HL-60 (cell line): ENCODE results near the gene KCTD13.

Source experiments
- POLR2AphosphoS5 ChIP-seq: IDR thresholded peaks from 2 replicates; pipeline ENCODE4 v1.6.1; 2012; ENCODE audit warnings: low read depth
- TF ChIP-seq, protein P1 (sequence below): IDR thresholded peaks from one replicate; pipeline ENCODE4 v1.5.1; 2011; ENCODE audit warnings: low read length, control low read depth, inconsistent platforms; ENCODE audit not compliant: insufficient read depth
- TF ChIP-seq, protein P2 (sequence below): IDR thresholded peaks from 2 replicates; pipeline ENCODE4 v1.6.1; 2012; ENCODE audit warnings: low read depth; ENCODE audit not compliant: insufficient replicate concordance

DNA sequence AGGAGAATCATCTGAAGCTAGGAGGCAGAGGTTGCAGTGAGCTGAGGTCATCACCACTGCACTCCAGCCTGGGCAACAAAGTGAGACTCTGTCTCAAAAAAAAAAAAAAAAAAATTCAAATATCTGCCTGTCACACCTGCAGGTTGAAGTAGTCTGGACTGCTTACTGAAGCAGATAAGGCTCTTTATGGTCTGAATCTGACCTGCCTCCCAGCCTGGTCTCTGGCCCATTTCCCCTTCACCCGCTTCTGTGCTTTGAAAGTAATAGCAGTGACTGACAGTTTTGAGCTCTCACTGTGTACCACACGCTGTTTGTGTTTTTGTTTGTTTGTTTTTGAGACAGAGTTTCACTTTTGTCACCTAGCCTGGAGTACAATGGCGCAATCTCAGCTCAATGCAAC is 32.5 kb downstream of the KCTD13 start:
- TF ChIP-seq, protein P1, sequence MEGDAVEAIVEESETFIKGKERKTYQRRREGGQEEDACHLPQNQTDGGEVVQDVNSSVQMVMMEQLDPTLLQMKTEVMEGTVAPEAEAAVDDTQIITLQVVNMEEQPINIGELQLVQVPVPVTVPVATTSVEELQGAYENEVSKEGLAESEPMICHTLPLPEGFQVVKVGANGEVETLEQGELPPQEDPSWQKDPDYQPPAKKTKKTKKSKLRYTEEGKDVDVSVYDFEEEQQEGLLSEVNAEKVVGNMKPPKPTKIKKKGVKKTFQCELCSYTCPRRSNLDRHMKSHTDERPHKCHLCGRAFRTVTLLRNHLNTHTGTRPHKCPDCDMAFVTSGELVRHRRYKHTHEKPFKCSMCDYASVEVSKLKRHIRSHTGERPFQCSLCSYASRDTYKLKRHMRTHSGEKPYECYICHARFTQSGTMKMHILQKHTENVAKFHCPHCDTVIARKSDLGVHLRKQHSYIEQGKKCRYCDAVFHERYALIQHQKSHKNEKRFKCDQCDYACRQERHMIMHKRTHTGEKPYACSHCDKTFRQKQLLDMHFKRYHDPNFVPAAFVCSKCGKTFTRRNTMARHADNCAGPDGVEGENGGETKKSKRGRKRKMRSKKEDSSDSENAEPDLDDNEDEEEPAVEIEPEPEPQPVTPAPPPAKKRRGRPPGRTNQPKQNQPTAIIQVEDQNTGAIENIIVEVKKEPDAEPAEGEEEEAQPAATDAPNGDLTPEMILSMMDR, result no peak
- TF ChIP-seq, protein P2, sequence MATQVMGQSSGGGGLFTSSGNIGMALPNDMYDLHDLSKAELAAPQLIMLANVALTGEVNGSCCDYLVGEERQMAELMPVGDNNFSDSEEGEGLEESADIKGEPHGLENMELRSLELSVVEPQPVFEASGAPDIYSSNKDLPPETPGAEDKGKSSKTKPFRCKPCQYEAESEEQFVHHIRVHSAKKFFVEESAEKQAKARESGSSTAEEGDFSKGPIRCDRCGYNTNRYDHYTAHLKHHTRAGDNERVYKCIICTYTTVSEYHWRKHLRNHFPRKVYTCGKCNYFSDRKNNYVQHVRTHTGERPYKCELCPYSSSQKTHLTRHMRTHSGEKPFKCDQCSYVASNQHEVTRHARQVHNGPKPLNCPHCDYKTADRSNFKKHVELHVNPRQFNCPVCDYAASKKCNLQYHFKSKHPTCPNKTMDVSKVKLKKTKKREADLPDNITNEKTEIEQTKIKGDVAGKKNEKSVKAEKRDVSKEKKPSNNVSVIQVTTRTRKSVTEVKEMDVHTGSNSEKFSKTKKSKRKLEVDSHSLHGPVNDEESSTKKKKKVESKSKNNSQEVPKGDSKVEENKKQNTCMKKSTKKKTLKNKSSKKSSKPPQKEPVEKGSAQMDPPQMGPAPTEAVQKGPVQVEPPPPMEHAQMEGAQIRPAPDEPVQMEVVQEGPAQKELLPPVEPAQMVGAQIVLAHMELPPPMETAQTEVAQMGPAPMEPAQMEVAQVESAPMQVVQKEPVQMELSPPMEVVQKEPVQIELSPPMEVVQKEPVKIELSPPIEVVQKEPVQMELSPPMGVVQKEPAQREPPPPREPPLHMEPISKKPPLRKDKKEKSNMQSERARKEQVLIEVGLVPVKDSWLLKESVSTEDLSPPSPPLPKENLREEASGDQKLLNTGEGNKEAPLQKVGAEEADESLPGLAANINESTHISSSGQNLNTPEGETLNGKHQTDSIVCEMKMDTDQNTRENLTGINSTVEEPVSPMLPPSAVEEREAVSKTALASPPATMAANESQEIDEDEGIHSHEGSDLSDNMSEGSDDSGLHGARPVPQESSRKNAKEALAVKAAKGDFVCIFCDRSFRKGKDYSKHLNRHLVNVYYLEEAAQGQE, result no peak
- TF ChIP-seq POLR2AphosphoS5, result no peak
